Dermis blood vessel endothelial cell (primary cell): Measurements from ENCODE around the gene HIGD2A. TPM values are rescaled to one million over a fixed set of nuclear protein-coding genes. Genes with fewer than 3 reads are reported as not detected.
"Not testable (repeated sequence)": the region's sequence is repeated elsewhere in the genome, so short reads cannot be mapped to it uniquely, and the experiment has no call there.

Experiments
- DNase-seq: peaks from one replicate; pipeline ENCODE4 v3.0.0; 2010
- total RNA-seq: library from RNA; depleted of rRNA; stranded (reverse); fragments of >200 nt; gene quantifications from 2 replicates; pipeline ENCODE4 v1.2.3, GENCODE V29; 2014

Gene HIGD2A
- total RNA-seq, 1 donor from 2014 or later: 27.9 TPM

GRCh38 chr5:176396330-176396729 is 7.8 kb downstream of the HIGD2A start:
- DNase-seq: no peak

DNA sequence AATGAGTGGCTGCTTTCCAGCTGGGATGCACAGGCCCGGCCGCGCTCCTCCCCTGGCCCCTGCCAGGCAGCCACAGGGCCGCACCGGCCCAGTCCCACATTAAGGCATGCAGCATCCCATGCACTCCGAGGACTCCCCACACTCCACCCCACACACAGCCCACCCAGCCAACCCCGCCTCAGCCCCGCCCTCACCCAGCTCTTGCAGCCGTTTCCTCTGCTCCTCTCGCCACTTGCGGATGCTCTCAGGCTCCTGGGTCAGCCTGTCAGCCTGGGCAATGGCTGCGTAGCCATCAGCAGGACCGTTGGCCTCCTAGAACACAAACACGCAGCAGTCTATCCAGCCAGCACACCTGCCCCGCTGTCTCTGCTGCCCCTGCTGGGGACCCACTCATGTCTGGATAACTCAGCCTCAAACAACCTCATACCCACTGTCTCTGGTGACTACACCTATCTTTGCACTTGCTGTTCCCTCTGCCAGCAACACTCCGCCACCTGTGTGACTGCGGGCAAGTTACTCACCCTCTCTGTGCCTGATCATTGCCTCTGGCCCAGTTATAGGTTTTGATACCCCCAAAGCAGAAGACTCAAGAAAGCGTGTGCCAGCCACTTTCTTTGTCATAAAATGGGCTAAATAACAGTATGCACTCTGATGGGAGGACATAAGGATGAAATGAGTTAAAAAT is 9.3 kb downstream of the HIGD2A start:
- DNase-seq: no peak

DNA sequence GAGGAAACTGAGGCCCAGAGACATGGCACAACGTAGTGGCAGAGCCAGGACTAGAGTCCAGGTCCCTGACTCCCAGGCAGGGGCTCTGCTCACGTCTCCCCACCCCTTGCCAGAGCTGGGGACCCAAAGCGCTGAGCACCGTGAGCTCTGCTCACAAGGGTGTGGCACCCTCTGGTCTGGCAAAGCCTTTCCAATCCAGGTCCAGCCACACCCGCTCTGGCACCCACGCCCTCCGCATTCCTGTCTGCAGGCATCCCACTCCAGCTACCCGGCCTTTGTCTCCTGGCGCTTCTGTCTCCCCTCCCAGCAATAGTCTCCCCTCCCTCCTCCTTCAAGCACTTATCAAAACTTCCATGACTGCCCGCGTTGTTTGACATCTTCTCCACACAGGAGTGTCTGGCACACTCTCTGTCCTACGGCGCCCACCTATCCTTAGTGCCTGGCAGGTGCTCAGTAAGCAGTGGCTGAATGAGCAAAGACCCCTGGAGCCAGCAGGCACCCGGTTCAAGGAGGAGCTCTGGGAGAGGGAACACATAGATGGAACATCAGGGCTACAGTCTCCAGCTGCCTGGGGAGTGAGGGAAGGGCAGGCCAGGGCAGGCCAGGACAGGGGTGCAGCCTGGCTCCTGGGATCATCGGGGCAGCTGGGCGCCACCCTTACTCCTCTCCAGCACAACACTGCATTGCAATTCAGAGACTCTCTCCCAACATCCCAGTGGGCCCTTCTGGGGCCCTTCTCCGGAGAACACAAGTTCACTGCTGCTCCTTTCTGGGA is 12.0 kb downstream of the HIGD2A start:
- no peak for DNase-seq

DNA sequence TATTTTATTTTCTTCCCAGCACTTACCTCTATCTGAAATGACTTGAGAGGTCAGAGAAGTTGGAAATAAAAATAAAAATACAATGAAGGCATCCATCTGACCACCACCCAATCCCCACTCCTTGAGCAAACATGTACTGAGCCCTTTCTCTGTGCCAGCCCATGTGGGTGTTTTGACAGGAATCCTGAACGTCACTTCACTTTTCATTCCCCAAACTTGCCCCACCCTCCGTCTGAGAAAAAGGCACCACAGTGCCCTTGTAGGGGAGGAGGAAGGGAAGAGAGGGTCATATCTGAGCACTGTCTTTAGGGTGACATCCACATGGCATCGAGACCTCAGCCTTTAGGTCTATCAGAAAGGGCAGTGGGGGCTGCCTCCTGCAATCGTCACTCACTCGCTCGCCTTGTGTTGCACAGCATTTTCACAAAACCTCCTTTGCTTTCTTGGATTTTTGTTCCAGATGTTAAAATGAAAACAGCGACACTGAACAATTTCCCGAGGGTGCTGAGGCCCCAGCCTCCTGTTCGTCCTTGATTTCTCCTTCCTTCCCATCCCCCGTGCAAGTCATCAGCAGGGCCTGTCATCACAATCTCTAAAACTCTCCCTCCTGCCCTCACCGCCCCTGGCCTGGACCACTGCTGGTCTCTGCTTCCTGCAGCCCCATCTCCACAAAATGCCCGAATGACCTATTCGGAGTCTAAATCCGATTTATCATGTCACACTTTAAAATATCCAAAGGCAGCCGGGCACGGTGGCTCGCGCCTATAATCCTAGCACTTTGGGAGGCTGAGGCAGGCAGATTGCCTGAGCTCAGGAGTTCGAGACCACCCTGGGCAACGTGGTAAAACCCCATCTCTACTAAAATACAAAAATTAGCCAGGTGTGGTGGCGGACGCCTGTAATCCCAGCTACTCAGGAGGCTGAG is 13.0 kb downstream of the HIGD2A start:
- DNase-seq: no peak

DNA sequence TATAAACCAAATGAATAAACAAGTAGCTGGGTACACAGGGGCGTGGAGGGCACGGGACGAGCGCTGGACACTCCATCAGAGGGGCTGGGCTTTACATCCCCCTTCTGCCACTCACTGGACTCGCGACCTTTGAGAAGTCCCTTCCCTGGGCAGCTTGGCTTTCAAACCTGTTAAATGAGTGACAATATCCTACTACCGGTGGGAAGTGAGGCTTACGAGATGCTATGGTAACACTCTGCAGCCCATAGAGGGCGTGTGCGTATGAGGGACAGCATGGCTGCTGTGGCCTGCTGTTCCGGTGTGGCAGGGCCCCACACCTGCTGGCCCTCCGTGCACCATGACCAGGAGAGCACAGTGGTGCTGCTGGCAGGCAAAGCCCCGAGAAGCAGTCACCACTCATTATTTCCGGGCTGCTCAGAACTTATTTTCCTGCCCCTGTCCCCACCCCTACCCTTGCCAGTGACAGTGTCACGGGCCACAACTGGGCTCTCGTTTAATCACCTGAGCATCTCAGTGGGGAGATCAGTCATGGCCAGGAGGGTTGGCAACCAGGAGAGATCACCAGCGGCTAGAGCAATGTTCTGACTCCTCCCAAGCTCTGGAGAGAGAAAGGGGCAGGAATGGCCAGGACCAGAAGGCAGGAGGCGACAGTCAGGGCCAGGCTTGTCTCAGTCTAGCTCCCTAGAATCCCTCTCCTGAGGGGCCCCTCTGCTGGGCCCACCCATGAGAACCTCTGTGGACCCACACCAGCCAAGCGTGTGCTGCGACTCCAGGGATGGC is 17.3 kb downstream of the HIGD2A start:
- no peak for DNase-seq

DNA sequence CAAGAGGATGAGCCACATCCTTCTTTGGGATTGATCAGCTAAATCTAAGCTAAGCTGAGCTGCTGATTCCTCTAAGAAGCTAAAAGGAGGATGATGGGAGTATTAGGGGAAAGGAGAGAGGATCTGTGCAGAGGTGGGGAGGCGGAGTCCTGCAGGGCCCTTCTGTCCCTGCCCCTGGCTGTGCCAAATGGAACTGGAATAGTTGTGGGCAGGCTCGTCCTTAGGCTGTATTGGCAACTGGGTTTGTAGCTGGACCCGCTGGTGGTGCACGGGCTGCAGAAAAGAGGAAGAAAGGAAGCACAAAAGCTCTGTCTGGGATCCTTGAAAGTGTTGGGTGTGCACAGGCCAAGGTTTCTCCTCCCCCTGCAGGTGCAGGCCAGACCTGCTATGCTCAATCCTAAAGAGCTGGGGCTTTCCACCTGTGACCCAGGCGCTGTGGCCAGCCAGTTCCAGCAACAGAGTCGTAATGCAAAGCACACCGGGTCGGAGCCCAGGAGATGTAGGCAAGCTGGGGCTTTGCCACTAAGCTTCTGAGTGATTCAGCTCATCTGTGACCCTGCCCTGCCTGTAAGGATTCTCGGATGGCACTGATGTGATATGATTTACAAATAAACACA is 18.0 kb downstream of the HIGD2A start:
- no peak for DNase-seq

GRCh38 chr5:176407456-176408251 is 19.1 kb downstream of the HIGD2A start:
- no peak for DNase-seq

DNA sequence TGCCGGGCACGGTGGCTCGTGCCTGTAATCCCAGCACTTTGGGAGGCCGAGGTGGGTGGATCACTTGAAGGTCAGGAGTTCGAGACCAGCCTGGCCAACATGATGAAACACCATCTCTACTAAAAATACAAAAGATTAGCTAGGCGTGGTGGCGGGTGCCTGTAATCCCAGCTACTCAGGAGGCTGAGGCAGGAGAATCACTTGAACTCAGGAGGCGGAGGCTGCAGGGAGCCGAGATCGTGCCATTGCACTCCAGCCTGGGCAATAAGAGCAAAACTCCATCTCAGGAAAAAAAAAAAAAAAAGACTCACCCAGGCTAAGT is 19.7 kb downstream of the HIGD2A start:
- DNase-seq: not testable (repeated sequence)

- DNase-seq: no peak
These were observed 20.0 kb downstream of the HIGD2A start for GRCh38 chr5:176408590-176408989.

DNA sequence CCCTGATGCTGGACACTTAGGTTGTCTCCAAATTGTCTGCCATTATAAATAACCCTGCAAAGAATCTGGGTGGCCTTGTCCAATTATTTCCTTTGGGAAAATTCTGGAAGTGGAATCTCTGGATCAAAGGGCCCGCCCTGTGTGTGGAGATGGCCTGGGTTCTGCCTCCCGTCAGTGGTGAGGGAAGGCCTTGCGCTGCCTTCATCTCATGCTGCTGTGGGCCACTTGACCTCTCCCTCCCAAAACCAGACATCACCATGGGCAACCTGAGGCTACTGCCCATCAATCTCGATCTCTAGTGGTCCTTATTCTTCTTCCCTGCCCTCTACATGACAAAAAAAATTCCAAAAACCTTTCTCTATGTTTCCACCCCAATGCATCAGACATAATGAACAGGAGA is 21.2 kb downstream of the HIGD2A start:
- no peak for DNase-seq

GRCh38 chr5:176410486-176411180 is 22.1 kb downstream of the HIGD2A start:
- DNase-seq: no peak

- DNase-seq: no peak
These were observed 24.1 kb downstream of the HIGD2A start for GRCh38 chr5:176412517-176413254.

DNA sequence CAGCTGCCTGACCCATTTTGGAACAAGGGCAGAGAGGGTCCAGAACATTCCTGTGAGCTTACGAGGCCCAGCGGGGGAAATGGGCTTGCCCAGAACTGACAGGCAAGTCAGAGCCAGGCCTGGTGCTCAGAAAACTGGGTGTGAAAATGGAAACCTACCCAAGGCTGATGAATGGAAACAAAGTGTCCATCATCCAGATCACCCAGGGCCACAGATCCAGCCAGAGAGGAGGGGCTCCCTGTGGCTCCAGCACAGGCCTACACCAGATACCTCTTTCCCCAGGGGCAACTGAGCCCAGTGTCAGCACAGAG is 24.7 kb downstream of the HIGD2A start:
- DNase-seq: no peak

DNA sequence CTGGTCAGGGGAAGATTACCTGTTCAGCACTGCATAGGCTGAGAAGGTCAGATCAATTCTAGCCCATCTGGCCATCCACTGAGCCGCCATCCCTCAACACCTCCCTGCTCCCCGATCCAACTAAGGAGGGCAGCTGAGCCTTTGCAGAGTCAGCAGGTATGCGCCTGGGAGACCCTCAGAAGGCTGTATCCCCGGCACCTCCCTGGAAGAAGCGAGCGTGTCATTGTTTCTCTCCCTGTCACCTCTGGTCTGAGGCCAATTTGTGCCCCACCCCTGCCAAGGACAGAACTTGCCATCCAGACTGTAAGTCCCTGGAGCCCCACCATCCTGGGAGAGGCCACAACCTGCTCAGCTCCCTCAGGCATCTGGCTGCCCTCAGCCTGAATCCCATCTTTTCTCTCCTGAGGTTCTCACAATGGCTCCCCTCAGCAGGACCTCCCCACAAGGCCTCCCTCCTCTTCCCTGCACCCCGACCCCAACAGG is 25.2 kb downstream of the HIGD2A start:
- no peak for DNase-seq

- DNase-seq: no peak
These were observed 26.2 kb downstream of the HIGD2A start for GRCh38 chr5:176414704-176415103.

- no peak for DNase-seq
These were observed 26.8 kb downstream of the HIGD2A start for GRCh38 chr5:176415240-176415951.

DNA sequence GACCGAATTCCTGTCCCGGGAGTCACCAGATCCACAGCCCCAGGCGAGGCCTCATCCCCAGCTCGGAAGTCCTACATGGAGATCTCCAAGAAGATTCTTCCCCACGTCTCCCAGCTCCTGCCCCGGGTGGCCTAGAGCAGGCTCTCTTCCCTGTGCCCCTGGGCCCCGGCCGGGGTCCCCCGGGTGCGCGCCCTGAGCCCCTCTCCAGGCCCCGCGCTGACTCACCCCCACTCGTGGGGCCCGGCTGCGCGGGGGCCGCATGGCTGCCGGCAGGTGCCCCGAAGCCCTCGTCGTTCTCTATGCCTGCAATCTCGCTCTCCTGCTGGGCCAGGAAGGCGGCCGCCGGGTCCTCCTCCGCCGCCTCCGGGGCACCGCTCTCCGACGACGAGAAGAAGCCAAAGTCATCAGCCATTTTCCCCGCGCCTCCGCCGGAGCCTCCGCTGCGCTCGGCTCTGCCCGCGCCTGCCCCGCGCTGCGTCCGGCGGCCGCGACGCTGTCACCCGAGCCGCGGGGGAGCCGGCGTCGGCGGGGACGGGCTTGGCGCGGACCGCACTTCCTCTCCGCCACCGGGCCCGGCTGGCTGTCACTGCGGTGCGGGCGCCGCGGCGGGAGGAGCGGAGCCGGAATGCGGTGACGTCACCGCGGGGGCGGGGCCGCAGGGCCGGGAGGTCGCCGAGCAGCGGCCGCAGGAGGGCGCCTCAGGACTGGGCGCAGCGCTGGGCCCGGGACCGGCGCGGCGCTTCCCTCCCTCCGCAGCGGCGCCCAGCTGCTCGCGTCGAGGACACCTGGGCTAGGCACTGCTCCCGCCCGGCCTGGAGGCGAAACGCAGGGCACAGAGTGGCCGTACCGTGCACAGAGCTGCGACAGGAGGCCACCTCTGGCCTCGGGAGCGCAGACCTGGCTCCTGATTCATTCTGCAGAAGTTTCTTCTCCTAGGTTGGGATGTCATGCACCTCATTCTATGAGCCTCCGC is 27.7 kb downstream of the HIGD2A start, which contains the start of gene CLTB:
Gene CLTB, minus strand, starts transcription at position 588 of the 973 bp plus-strand sequence. Its CDS starts 176 bp downstream, at position 412.
- peak; percentile 92 for DNase-seq

DNA sequence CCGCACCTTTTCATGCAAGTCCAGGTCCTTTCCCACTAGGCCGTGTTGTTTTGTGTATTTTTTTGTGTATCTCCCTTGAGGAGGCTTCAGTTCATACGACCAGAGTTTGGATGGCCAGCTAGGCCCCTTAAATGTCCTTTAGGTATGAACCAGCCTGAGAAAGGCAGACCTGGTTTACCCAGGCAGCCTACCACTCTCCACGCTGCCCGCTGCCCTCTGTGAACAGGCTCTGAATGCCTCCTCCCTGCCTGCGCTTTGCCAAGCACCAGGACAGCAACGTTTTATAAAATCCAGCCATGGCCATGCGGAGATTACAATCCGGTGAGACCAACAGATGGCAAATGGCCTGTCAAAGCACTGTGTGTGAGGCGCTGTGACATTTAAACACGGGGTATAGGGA is 28.4 kb downstream of the HIGD2A start:
- no peak for DNase-seq
